Upper lobe of left lung (tissue), 6 donors: ENCODE data around the gene LRR1. TPM values are rescaled to one million over a fixed set of nuclear protein-coding genes. Genes with fewer than 3 reads are reported as not detected.
"Not testable (repeated sequence)": the region's sequence is repeated elsewhere in the genome, so short reads cannot be mapped to it uniquely, and the experiment has no call there.

Experiments
- ATAC-seq, 2 donors: fragments of 200-7000 bp; cut with Tn5 transposase; one replicate each; pipeline ENCODE4 v1.9.1; 2022; ENCODE audit warnings: mild to moderate bottlenecking in 2 of 2, moderate library complexity in 2 of 2; ENCODE audit not compliant: low FRiP score in 2 of 2
- DNase-seq, 2 donors: peaks; one replicate each; pipeline ENCODE4 v3.0.0-alpha.2; 2019 to 2020
- H3K27ac ChIP-seq, 4 donors: fragments of 200-600 bp; sonication (generic); one replicate each; pipeline ENCODE4 v1.5.1; 2016 to 2019
- H3K27me3 ChIP-seq, 4 donors: fragments of 200-600 bp; sonication (generic); one replicate each; pipeline ENCODE4 v1.5.1; 2017 to 2019
- H3K36me3 ChIP-seq, 4 donors: fragments of 200-600 bp; sonication (generic); one replicate each; pipeline ENCODE4 v1.5.1; 2016 to 2019
- H3K4me1 ChIP-seq, 4 donors: fragments of 200-600 bp; sonication (generic); one replicate each; pipeline ENCODE4 v1.5.1; 2018 to 2019
- H3K4me3 ChIP-seq, 4 donors: fragments of 200-600 bp; sonication (generic); one replicate each; pipeline ENCODE4 v1.5.1; 2017 to 2019; ENCODE audit warnings: mild to moderate bottlenecking in 2 of 4, moderate library complexity in 1 of 4
- H3K9me3 ChIP-seq, 4 donors: fragments of 200-600 bp; sonication (generic); one replicate each; pipeline ENCODE4 v1.5.1; 2018 to 2019
- CTCF ChIP-seq, 6 experiments: fragments of 450-650 bp in 4 of 6; fragments of 200-600 bp in 2 of 6; sonication (generic) in 2 of 6; IDR thresholded peaks; one replicate each; pipeline ENCODE4 v1.5.1; 2016 to 2019; ENCODE audit warnings: antibody characterized with exemption in 6 of 6
- EP300 ChIP-seq, 4 donors: sonication (generic); formaldehyde crosslinking; IDR thresholded peaks; one replicate each; pipeline ENCODE4 v1.5.1; 2017; ENCODE audit warnings: antibody characterized with exemption in 4 of 4, control low read depth in 2 of 4
- POLR2A ChIP-seq, 4 donors: fragments of 450-650 bp; IDR thresholded peaks; one replicate each; pipeline ENCODE4 v1.5.1; 2016 to 2017; ENCODE audit warnings: antibody characterized with exemption in 4 of 4, mild to moderate bottlenecking in 2 of 4
- POLR2AphosphoS5 ChIP-seq, 2 donors: sonication (generic); formaldehyde crosslinking; IDR thresholded peaks; one replicate each; pipeline ENCODE4 v1.5.1; 2017; ENCODE audit warnings: antibody characterized with exemption in 2 of 2
- WGBS, 2 donors: methylation state at CpG; one replicate each; pipeline ENCODE4 v1.1.5; 2017 to 2018; 5-methylcytosine and 5-hydroxymethylcytosine counted together
- total RNA-seq, 6 donors: library from RNA; depleted of rRNA in 4 of 6; stranded (reverse); fragments of >200 nt in 4 of 6; gene quantifications; one replicate each; pipeline versions ENCODE4 v1.1.0 to v1.2.1, GENCODE V29; 2016 to 2021
- donor health status: DM: no; HTN: no; CAD: no; lungs with moderate emphysema.
- donor health status: DM: no; HTN: yes; CAD: no; lungs with severe emphysema.

Gene LRR1
- total RNA-seq, 6 donors from 2014 or later = 1.6 to 13.6 (median 8.1) TPM

GRCh38 chr14:49617852-49618519 is 19.2 kb downstream of the LRR1 start:
- ATAC-seq = no peak
- H3K27ac ChIP-seq = no peak overlapping the region

DNA sequence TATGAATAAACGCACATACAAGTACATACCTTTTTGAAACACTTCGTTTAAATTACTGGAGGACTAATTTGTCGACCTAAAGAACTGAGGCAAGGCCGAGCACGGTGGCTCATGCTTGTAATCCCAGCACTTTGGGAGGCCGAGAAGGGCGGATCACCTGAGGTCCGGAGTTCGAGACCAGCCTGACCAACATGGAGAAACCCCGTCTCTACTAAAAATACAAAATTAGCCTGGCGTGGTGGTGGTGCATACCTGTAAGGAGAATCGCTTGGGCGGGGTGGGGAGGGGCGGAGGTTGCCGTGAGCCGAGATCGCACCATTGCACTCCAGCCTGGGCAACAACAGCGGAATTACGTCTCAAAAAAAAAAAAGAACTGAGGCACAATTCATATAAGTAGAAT is 20.5 kb downstream of the LRR1 start:
- Histone ChIP-seq H3K4me3 (peak overlapping the region; percentile 56 to 98 (median 88)), H3K27ac (peak overlapping the region; percentile 91 to 97 (median 96)), H3K36me3 (peaks cover 4 to 24% (median 8%) of the 10 kb centered on the region in 4 donors), H3K4me1 (peaks cover 35 to 43% (median 39%) of the 10 kb centered on the region in 4 donors)
- not testable (repeated sequence) for H3K9me3 ChIP-seq, ATAC-seq, DNase-seq, H3K27me3 ChIP-seq
- 67 to 71% methylated on average over 19 of the region's 19 CpGs for whole genome bisulfite sequencing, 2 donors

More at GRCh38 chr14:49617852-49618519, 19.2 kb downstream of the LRR1 start:
- Histone ChIP-seq H3K36me3 (peaks cover 4 to 24% (median 8%) of the 10 kb centered on the region in 4 donors), H3K27me3 (no peaks in the 10 kb centered on the region), H3K9me3 (no peaks in the 10 kb centered on the region), H3K4me3 (no peak overlapping the region), H3K4me1 (peaks cover 25 to 30% (median 29%) of the 10 kb centered on the region in 4 donors)
- TF ChIP-seq POLR2AphosphoS5 (IDR thresholded peaks at IDR 0.05) (no peak), CTCF (IDR thresholded peaks at IDR 0.05) (no peak), EP300 (IDR thresholded peaks at IDR 0.05) (no peak), POLR2A (IDR thresholded peaks at IDR 0.05) (no peak)
- WGBS, 2 donors = 83 to 84% methylated on average over 6 of the region's 6 CpGs
- DNase-seq = no peak

DNA sequence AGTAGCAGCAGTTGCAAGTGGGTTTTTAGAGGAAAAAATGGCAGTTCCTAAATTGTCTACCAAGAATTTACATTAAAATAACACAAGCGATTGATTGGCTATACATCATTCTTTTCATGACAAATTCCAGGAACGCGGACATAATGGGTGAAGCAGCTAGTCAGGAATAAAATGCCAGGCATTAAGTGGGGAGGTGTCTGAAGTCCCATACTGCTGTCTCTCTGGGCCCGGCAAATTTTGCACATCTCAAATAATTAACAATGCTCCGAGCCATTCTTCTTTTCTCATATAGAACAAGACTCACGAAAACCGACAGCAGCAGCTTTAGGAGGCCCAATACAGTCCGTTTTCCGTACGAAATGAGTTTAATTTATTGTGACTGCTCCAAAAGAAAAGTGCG is 21.0 kb downstream of the LRR1 start:
- Histone ChIP-seq H3K9me3 (no peaks in the 10 kb centered on the region), H3K36me3 (peaks cover 4 to 24% (median 8%) of the 10 kb centered on the region in 4 donors), H3K27me3 (no peaks in the 10 kb centered on the region), H3K4me1 (peaks cover 38 to 45% (median 39%) of the 10 kb centered on the region in 4 donors), H3K27ac (peak overlapping the region; percentile 91 to 97 (median 96)), H3K4me3 (peak overlapping the region; percentile 56 to 98 (median 88))
- no peak for TF ChIP-seq POLR2A (IDR thresholded peaks at IDR 0.05)
- no peak for TF ChIP-seq CTCF (IDR thresholded peaks at IDR 0.05)
- no peak for TF ChIP-seq POLR2AphosphoS5 (IDR thresholded peaks at IDR 0.05)
- no peak for TF ChIP-seq EP300 (IDR thresholded peaks at IDR 0.05)
- 1% methylated on average over 11 of the region's 11 CpGs for WGBS, 2 donors
- ATAC-seq (no peak), DNase-seq (no peak)

GRCh38 chr14:49620182-49621113 is 21.7 kb downstream of the LRR1 start, which contains the start of the genes MGAT2 and RPL36AL:
TSS of gene MGAT2 (plus strand) at chr14:49620799. CDS start at chr14:49621269, 470 bp downstream.
TSS of gene RPL36AL (minus strand) at chr14:49620626. CDS start at chr14:49619104, 1,522 bp downstream.
- H3K4me1 ChIP-seq = peaks cover 38 to 45% (median 39%) of the 10 kb centered on the region in 4 donors
- peak within 1 kb of the TSS; percentile 91 to 97 (median 96) for H3K27ac ChIP-seq
- DNase-seq (peak; percentile 97 to 98), ATAC-seq (peak; percentile 99 to 100)
- no peaks in the 10 kb centered on the region for H3K9me3 ChIP-seq
- H3K36me3 ChIP-seq = peaks cover 4 to 24% (median 8%) of the 10 kb centered on the region in 4 donors
- peak; percentile 98 for TF ChIP-seq POLR2AphosphoS5 (IDR thresholded peaks at IDR 0.05)
- peak in 5 of 6 experiments; percentile 24 to 69 (median 51) for TF ChIP-seq CTCF (IDR thresholded peaks at IDR 0.05)
- TF ChIP-seq POLR2A (IDR thresholded peaks at IDR 0.05) = peak; percentile 85 to 98 (median 98)
- no peak for TF ChIP-seq EP300 (IDR thresholded peaks at IDR 0.05)
- no peaks in the 10 kb centered on the region for H3K27me3 ChIP-seq
- 0 to 1% methylated on average over 40 to 78 of the region's 85 CpGs for WGBS, 2 donors
- H3K4me3 ChIP-seq = peak within 1 kb of the TSS; percentile 78 to 98 (median 88)
